GM12873 (cell line): ENCODE results near the gene DCLK2.

Source experiments
- CTCF ChIP-seq: IDR thresholded peaks from 2 replicates; pipeline ENCODE4 v1.5.1; 2012; ENCODE audit warnings: low read depth, mild to moderate bottlenecking, moderate library complexity, low read length, control low read depth; ENCODE audit not compliant: insufficient read depth; ENCODE audit errors: missing control alignments

Gene DCLK2

GRCh38 chr4:150244600-150244999, 166.4 kb downstream of the DCLK2 start:
- no peak for TF ChIP-seq CTCF

GRCh38 chr4:150247184-150247583, 168.9 kb downstream of the DCLK2 start:
- no peak for TF ChIP-seq CTCF

- TF ChIP-seq CTCF = no peak
Measured at GRCh38 chr4:150248181-150248580, 169.9 kb downstream of the DCLK2 start.

GRCh38 chr4:150250293-150250997, 172.2 kb downstream of the DCLK2 start:
- no peak for TF ChIP-seq CTCF

- no peak for TF ChIP-seq CTCF
Measured at GRCh38 chr4:150250998-150251651, 172.9 kb downstream of the DCLK2 start.

- no peak for TF ChIP-seq CTCF
Measured at GRCh38 chr4:150251752-150252190, 173.5 kb downstream of the DCLK2 start.

GRCh38 chr4:150252306-150252705, 174.1 kb downstream of the DCLK2 start:
- TF ChIP-seq CTCF = no peak
